Measurements from ENCODE around the gene MED28.

- TF ChIP-seq EZH2 (IDR thresholded peaks at IDR 0.05): no peak
- TF ChIP-seq POLR2AphosphoS5 (IDR thresholded peaks at IDR 0.05; ENCODE audit: borderline replicate concordance, low read depth, low read length): no peak
- no peak for TF ChIP-seq FOXP2 (optimal IDR thresholded peaks at IDR 0.05; ENCODE audit: control extremely low read depth, extremely low read length, insufficient read depth)
Measured at GRCh38 chr4:17597517-17597916, 16.9 kb upstream of the MED28 start.

Data from SK-N-MC (cell line).